OCI-LY7 (cell line): ENCODE measurements around the gene MSANTD7. TPM values are rescaled to one million over a fixed set of nuclear protein-coding genes. Genes with fewer than 3 reads are reported as not detected.

Source experiments
- BruUV-seq: library from RNA; stranded (reverse); fragments of 400-500 nt; replicated peaks from 2 replicates; lab custom pipeline; 2021; lab: Mats Ljungman, UMichigan
- CTCF ChIA-PET: fragments of 300-600 bp; sonication (Branson Sonifier 250); formaldehyde crosslinking; loops from one replicate; lab custom pipeline; 2022; ENCODE audit warnings: antibody characterized with exemption; ENCODE audit not compliant: unreplicated experiment; lab: Charles Lee
- POLR2A ChIA-PET: fragments of 300-600 bp; sonication (Branson Sonifier 250); formaldehyde crosslinking; loops from one replicate; lab custom pipeline; 2022; ENCODE audit warnings: antibody characterized with exemption; lab: Charles Lee
- DNase-seq: peaks from one replicate; pipeline ENCODE4 v3.0.0-alpha.2; 2015; ENCODE audit warnings: low spot score
- H2AFZ ChIP-seq: fragments of 200-600 bp; sonication (generic), shearing (Covaris generic); 2 replicates; pipeline ENCODE4 v1.6.1; 2014; ENCODE audit warnings: mild to moderate bottlenecking, antibody characterized with exemption, low read length, moderate library complexity
- H3K27ac ChIP-seq: fragments of 200-600 bp; sonication (generic); 2 replicates; pipeline ENCODE4 v1.5.1; 2014; ENCODE audit warnings: mixed run types, low read depth, mild to moderate bottlenecking, moderate library complexity, low read length, inconsistent platforms; ENCODE audit not compliant: poor library complexity, severe bottlenecking
- H3K36me3 ChIP-seq: fragments of 200-600 bp; sonication (generic); 2 replicates; pipeline ENCODE4 v1.6.1; 2014; ENCODE audit warnings: mild to moderate bottlenecking, antibody characterized with exemption, low read length, moderate library complexity, mixed read lengths; ENCODE audit not compliant: insufficient read depth
- H3K4me1 ChIP-seq: fragments of 200-600 bp; sonication (generic); 2 replicates; pipeline ENCODE4 v1.5.1; 2014; ENCODE audit warnings: mild to moderate bottlenecking, low read length; ENCODE audit not compliant: insufficient read depth, poor library complexity, severe bottlenecking
- H3K4me2 ChIP-seq: fragments of 200-600 bp; sonication (generic); 2 replicates; pipeline ENCODE4 v1.6.1; 2014; ENCODE audit warnings: mild to moderate bottlenecking, low read length
- H3K4me3 ChIP-seq: fragments of 200-600 bp; sonication (generic); 2 replicates; pipeline ENCODE4 v1.5.1; 2014; ENCODE audit warnings: mild to moderate bottlenecking, low read depth, low read length; ENCODE audit not compliant: poor library complexity, severe bottlenecking
- H3K79me2 ChIP-seq: fragments of 200-600 bp; sonication (generic); 2 replicates; pipeline ENCODE4 v1.6.1; 2016; ENCODE audit warnings: low read depth, mild to moderate bottlenecking, low read length, moderate library complexity, mixed read lengths; ENCODE audit not compliant: insufficient read depth
- H3K9me2 ChIP-seq: fragments of 200-600 bp; sonication (generic); 2 replicates; pipeline ENCODE4 v1.6.1; 2016; ENCODE audit warnings: mild to moderate bottlenecking, low read length, mixed read lengths; ENCODE audit not compliant: insufficient read depth
- H3K9me3 ChIP-seq: fragments of 200-600 bp; sonication (generic); 2 replicates; pipeline ENCODE4 v1.6.1; 2014; ENCODE audit warnings: mild to moderate bottlenecking, mixed run types, low read length, mixed read lengths
- H4K20me1 ChIP-seq: fragments of 200-600 bp; sonication (generic); 2 replicates; pipeline ENCODE4 v1.6.1; 2014; ENCODE audit warnings: mild to moderate bottlenecking, antibody characterized with exemption, low read length, moderate library complexity, mixed read lengths; ENCODE audit not compliant: insufficient read depth
- EZH2phosphoT487 ChIP-seq: fragments of 200-600 bp; sonication (generic); IDR thresholded peaks from 2 replicates; pipeline ENCODE4 v1.6.1; 2018; ENCODE audit warnings: low read depth, borderline replicate concordance, mild to moderate bottlenecking, mixed run types, antibody characterized with exemption, low read length, moderate library complexity, mixed read lengths
- intact Hi-C: fragments of 100-400 bp; cut with micrococcal nuclease; formaldehyde crosslinking; loops from one replicate; pipeline ENCODE4 v1.10.0; 2022; ENCODE audit not compliant: unreplicated experiment
- total RNA-seq, 2 experiments: library from RNA; depleted of rRNA in 1 of 2; stranded (reverse); fragments of >200 nt in 1 of 2; shearing (Covaris generic) in 1 of 2; gene quantifications; 2 replicates each; pipeline ENCODE4 v1.2.3, GENCODE V29; 2014 to 2022
- TF ChIP-seq, protein P1 (sequence below): fragments of 200-600 bp; sonication (generic); conservative IDR thresholded peaks from 2 replicates; pipeline ENCODE4 v1.5.1; 2014; ENCODE audit warnings: mild to moderate bottlenecking, antibody characterized with exemption, low read length, moderate library complexity, mixed read lengths

MSANTD7 gene
- total RNA-seq, 2 experiments from 2014 or later, result 26.5 to 29.5 TPM

GRCh38 chr10:14838582-14839304 lies 637 bp downstream of the MSANTD7 start:
- Histone ChIP-seq H4K20me1 (peaks cover 10% of the 10 kb centered on the region; the same call in 1 of the 2 replicates), H2AFZ (peak overlapping the region; percentile 59; the same call in 1 of the 2 replicates), H3K4me2 (peak overlapping the region; percentile 73), H3K9me3 (no peaks in the 10 kb centered on the region), H3K27ac (peak overlapping the region; percentile 56), H3K4me1 (peaks cover 12% of the 10 kb centered on the region), H3K36me3 (peaks cover 38% of the 10 kb centered on the region), H3K9me2 (no peaks in the 10 kb centered on the region), H3K79me2 (peaks cover 40% of the 10 kb centered on the region), H3K4me3 (peak overlapping the region; percentile 88)
- peak; percentile 57 for DNase-seq
- CTCF ChIA-PET, result interaction anchor here (1.0 to 1.5 kb wide), 4 partner anchors 15 to 298 kb away, joined by 3 to 7 read pairs (median 4); partner anchors contain the start of gene SUV39H2
- POLR2A ChIA-PET, result interaction anchor here (0.5 to 4.3 kb wide), 21 partner anchors 9 to 334 kb away, joined by 3 to 20 read pairs (median 4); partner anchors contain the start of genes DCLRE1C and SUV39H2
- TF ChIP-seq EZH2phosphoT487, result no peak
- TF ChIP-seq, protein P1, sequence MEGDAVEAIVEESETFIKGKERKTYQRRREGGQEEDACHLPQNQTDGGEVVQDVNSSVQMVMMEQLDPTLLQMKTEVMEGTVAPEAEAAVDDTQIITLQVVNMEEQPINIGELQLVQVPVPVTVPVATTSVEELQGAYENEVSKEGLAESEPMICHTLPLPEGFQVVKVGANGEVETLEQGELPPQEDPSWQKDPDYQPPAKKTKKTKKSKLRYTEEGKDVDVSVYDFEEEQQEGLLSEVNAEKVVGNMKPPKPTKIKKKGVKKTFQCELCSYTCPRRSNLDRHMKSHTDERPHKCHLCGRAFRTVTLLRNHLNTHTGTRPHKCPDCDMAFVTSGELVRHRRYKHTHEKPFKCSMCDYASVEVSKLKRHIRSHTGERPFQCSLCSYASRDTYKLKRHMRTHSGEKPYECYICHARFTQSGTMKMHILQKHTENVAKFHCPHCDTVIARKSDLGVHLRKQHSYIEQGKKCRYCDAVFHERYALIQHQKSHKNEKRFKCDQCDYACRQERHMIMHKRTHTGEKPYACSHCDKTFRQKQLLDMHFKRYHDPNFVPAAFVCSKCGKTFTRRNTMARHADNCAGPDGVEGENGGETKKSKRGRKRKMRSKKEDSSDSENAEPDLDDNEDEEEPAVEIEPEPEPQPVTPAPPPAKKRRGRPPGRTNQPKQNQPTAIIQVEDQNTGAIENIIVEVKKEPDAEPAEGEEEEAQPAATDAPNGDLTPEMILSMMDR, result no peak
- BruUV-seq, result no TSS peak
- intact Hi-C loops, result loop anchor here (1.0 to 5.0 kb wide), 4 partner anchors 40 to 236 kb away; partner anchors contain the start of genes DCLRE1C and SUV39H2

GRCh38 chr10:14839305-14839695 lies 1.2 kb downstream of the MSANTD7 start:
- TF ChIP-seq, protein P1, result no peak
- TF ChIP-seq EZH2phosphoT487, result no peak
- Histone ChIP-seq H3K4me2 (peak overlapping the region; percentile 73), H4K20me1 (peaks cover 10% of the 10 kb centered on the region; the same call in 1 of the 2 replicates), H3K9me2 (no peaks in the 10 kb centered on the region), H3K4me1 (peaks cover 12% of the 10 kb centered on the region), H3K4me3 (peak overlapping the region; percentile 88), H3K27ac (peak overlapping the region; percentile 56), H3K79me2 (peaks cover 45% of the 10 kb centered on the region), H3K9me3 (no peaks in the 10 kb centered on the region), H2AFZ (no peak overlapping the region), H3K36me3 (peaks cover 44% of the 10 kb centered on the region)
- intact Hi-C loops, result loop anchor here (2.0 to 5.0 kb wide), 3 partner anchors 116 to 237 kb away; partner anchors contain the start of gene DCLRE1C
- BruUV-seq, result no TSS peak
- DNase-seq, result peak; percentile 15
- ChIA-PET POLR2A (interaction anchor here (1.0 to 4.3 kb wide), 4 partner anchors 8 to 153 kb away, joined by 3 to 20 read pairs (median 6); partner anchors contain the start of gene DCLRE1C), CTCF (no interaction called here)
